AG10803 (cell line): ENCODE results near the gene ROBO1.

ENCODE experiments used
- DNase-seq: peaks from one replicate; pipeline ENCODE4 v3.0.0; 2010; ENCODE audit warnings: low read depth
- H3K4me3 ChIP-seq: 2 replicates; pipeline ENCODE4 v1.5.1; 2011; ENCODE audit warnings: mild to moderate bottlenecking, low read length, control low read depth
- TF ChIP-seq, protein P1 (sequence below): conservative IDR thresholded peaks from 2 replicates; pipeline ENCODE4 v1.5.1; 2011; ENCODE audit warnings: mild to moderate bottlenecking, low read length, control low read depth, inconsistent platforms

Gene ROBO1

GRCh38 chr3:79543218-79543982, 224.4 kb downstream of the ROBO1 start:
- TF ChIP-seq, protein P1, sequence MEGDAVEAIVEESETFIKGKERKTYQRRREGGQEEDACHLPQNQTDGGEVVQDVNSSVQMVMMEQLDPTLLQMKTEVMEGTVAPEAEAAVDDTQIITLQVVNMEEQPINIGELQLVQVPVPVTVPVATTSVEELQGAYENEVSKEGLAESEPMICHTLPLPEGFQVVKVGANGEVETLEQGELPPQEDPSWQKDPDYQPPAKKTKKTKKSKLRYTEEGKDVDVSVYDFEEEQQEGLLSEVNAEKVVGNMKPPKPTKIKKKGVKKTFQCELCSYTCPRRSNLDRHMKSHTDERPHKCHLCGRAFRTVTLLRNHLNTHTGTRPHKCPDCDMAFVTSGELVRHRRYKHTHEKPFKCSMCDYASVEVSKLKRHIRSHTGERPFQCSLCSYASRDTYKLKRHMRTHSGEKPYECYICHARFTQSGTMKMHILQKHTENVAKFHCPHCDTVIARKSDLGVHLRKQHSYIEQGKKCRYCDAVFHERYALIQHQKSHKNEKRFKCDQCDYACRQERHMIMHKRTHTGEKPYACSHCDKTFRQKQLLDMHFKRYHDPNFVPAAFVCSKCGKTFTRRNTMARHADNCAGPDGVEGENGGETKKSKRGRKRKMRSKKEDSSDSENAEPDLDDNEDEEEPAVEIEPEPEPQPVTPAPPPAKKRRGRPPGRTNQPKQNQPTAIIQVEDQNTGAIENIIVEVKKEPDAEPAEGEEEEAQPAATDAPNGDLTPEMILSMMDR: no peak
- no peak overlapping the region for H3K4me3 ChIP-seq
- no peak for DNase-seq

- TF ChIP-seq, protein P1: no peak
- DNase-seq: no peak
- H3K4me3 ChIP-seq: no peak overlapping the region
Measured at GRCh38 chr3:79534727-79535126, 233.1 kb downstream of the ROBO1 start.

- no peak for DNase-seq
- TF ChIP-seq, protein P1: no peak
- H3K4me3 ChIP-seq: no peak overlapping the region
Measured at GRCh38 chr3:79531566-79532295, 236.1 kb downstream of the ROBO1 start.

DNA sequence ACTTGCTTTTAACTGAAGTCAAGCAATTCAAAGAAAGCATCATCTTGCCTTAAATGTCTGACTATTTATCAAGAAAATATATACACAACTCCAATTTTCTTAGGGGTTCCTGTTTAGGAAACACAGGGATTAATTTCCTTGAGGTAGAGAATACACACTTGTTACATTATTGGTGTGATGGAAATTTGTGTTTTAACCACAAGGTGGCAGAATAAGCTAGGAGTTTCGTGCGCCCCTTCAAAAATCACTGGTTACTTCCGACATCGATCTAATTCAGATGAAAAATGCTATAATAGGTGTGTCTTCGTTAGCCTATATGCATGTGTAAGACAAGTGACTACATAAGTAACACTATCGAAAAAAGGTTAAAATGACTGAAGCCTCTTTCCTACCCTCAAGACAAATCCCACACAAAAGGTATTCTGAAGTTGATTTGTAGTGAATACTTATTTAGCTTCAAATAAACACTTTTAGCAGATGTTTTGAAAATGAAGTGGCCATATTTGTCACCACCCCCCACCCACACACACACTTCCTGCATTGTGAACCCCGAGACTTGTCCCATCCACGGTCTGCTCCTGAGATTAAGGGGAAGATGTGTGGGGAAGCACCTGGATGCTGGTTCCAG, 246.5 kb downstream of the ROBO1 start:
- TF ChIP-seq, protein P1: peak; percentile 66
- peak; percentile 21 for DNase-seq
- no peak overlapping the region for H3K4me3 ChIP-seq

DNA sequence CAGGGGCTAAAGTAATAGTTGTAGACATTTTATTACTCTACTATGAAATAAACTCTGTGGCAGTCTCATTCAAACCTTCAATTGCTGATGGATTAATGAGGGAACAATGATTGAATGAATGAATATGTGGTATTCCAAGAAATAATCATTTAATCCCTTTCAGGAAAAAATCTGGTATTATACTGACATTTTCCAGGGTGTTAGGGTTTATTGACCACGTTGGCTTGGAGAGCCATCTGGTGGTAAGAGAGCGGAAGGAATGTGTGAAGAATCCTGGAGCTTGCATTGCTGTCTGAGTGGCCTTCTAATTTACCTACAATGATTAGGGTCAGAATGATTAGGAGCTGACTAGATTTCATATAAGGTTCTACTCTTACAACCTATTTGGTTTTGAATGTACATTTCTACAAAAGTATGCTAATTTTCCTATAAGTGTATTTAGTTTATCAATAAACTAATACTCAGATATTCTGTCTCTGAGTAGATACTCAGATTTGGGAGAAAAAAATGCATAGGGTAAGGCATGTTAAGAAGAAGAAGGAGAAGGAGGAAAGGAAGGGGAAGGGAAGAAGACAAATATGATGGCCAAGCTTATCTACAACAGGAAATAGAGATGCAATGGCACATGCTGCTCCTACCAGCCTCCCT, 249.9 kb downstream of the ROBO1 start:
- H3K4me3 ChIP-seq: no peak overlapping the region
- peak; percentile 25 for DNase-seq
- TF ChIP-seq, protein P1: peak; percentile 72

GRCh38 chr3:79516795-79517194, 251.0 kb downstream of the ROBO1 start:
- TF ChIP-seq, protein P1: no peak
- DNase-seq: no peak
- no peak overlapping the region for H3K4me3 ChIP-seq
